MG63 (cell line): ENCODE results near the gene TBC1D1. TPM values are rescaled to one million over a fixed set of nuclear protein-coding genes. Genes with fewer than 3 reads are reported as not detected.

Source experiments
- total RNA-seq: library from RNA; depleted of rRNA; stranded (reverse); fragments of >200 nt; shearing (Covaris generic); gene quantifications from 2 replicates; pipeline ENCODE4 v1.2.3, GENCODE V29; 2014; ENCODE audit warnings: low replicate concordance; rRNA removed

The TBC1D1 gene
- total RNA-seq, 1 experiment from 2014 or later, result 15.5 TPM

Other genes starting within 250 kb of the TBC1D1 start
- gene RELL1, start 204.7 kb upstream of the TBC1D1 start, total RNA-seq, result 14.4 and 28.9 TPM in 2 replicates
- 20.1 and 26.8 TPM in 2 replicates for gene PGM2, start 64.4 kb upstream of the TBC1D1 start, total RNA-seq
- not detected in 2 replicates for gene PTTG2, start 69.3 kb downstream of the TBC1D1 start, total RNA-seq